Calu3 (cell line): Measurements from ENCODE around the gene OLFML2B. TPM values are rescaled to one million over a fixed set of nuclear protein-coding genes. Genes with fewer than 3 reads are reported as not detected.

Experiments used
- BruUV-seq: library from RNA; stranded (reverse); fragments of 400-500 nt; replicated peaks from 2 replicates; lab custom pipeline; 2021; lab: Mats Ljungman, UMichigan
- CTCF ChIA-PET: fragments of 300-600 bp; sonication (Branson Sonifier 250); formaldehyde crosslinking; loops from one replicate; lab custom pipeline; 2022; ENCODE audit warnings: antibody characterized with exemption; lab: Charles Lee
- DNase-seq: peaks from one replicate; pipeline ENCODE4 v3.0.0; 2022
- H3K27ac Mint-ChIP-seq: one replicate; pipeline ENCODE4 v1.8.0; 2022; ENCODE audit warnings: mixed read lengths; ENCODE audit not compliant: unreplicated experiment
- H3K27me3 Mint-ChIP-seq: one replicate; pipeline ENCODE4 v1.8.0; 2022; ENCODE audit warnings: mixed read lengths; ENCODE audit not compliant: unreplicated experiment
- H3K36me3 Mint-ChIP-seq: one replicate; pipeline ENCODE4 v1.8.0; 2022; ENCODE audit warnings: mild to moderate bottlenecking, moderate library complexity, mixed read lengths; ENCODE audit not compliant: insufficient read depth, unreplicated experiment
- H3K4me1 Mint-ChIP-seq: one replicate; pipeline ENCODE4 v1.8.0; 2022; ENCODE audit warnings: mild to moderate bottlenecking, low read depth, mixed read lengths; ENCODE audit not compliant: unreplicated experiment
- H3K4me3 Mint-ChIP-seq: one replicate; pipeline ENCODE4 v1.8.0; 2022; ENCODE audit warnings: mild to moderate bottlenecking, low read depth, moderate library complexity, mixed read lengths; ENCODE audit not compliant: unreplicated experiment
- H3K9me3 Mint-ChIP-seq: one replicate; pipeline ENCODE4 v1.8.0; 2022; ENCODE audit warnings: low read depth, mixed read lengths; ENCODE audit not compliant: unreplicated experiment
- CTCF ChIP-seq: fragments of 200-600 bp; IDR thresholded peaks from one replicate; pipeline ENCODE4 v1.8.0; 2022; ENCODE audit warnings: antibody characterized with exemption; ENCODE audit not compliant: unreplicated experiment
- intact Hi-C: fragments of 100-400 bp; cut with micrococcal nuclease; formaldehyde crosslinking; loops from one replicate; pipeline ENCODE4 v1.10.0; 2022; ENCODE audit not compliant: unreplicated experiment
- total RNA-seq: library from RNA; stranded (reverse); gene quantifications from 2 replicates; pipeline ENCODE4 v1.2.3, GENCODE V29; 2022

Gene OLFML2B
- total RNA-seq, 1 experiment from 2014 or later, result not detected

- no TSS peak for BruUV-seq
- H3K27ac Mint-ChIP-seq, result no peak overlapping the region
- H3K4me1 Mint-ChIP-seq, result no peaks in the 10 kb centered on the region
Measured at GRCh38 chr1:161972828-161973227, 50.8 kb downstream of the OLFML2B start.

GRCh38 chr1:161970633-161971032, 53.0 kb downstream of the OLFML2B start:
- no peak for TF ChIP-seq CTCF
- no peak for DNase-seq
- Mint-ChIP-seq H3K27me3 (peaks cover 44% of the 10 kb centered on the region), H3K4me1 (no peaks in the 10 kb centered on the region), H3K4me3 (no peak overlapping the region), H3K9me3 (no peaks in the 10 kb centered on the region), H3K27ac (no peak overlapping the region), H3K36me3 (peaks cover 5% of the 10 kb centered on the region)
- BruUV-seq, result no TSS peak
- intact Hi-C loops, result no loop called here
- CTCF ChIA-PET, result no interaction called here

More at GRCh38 chr1:161972828-161973227, 50.8 kb downstream of the OLFML2B start:
- no peak for DNase-seq
- Mint-ChIP-seq H3K4me3 (no peak overlapping the region), H3K36me3 (peaks cover 5% of the 10 kb centered on the region), H3K9me3 (no peaks in the 10 kb centered on the region), H3K27me3 (peaks cover 54% of the 10 kb centered on the region)
- TF ChIP-seq CTCF, result no peak
- intact Hi-C loops, result no loop called here
- CTCF ChIA-PET, result no interaction called here

GRCh38 chr1:161970036-161970435, 53.6 kb downstream of the OLFML2B start:
- no peak for DNase-seq
- CTCF ChIA-PET, result no interaction called here
- intact Hi-C loops, result no loop called here
- Mint-ChIP-seq H3K9me3 (no peaks in the 10 kb centered on the region), H3K4me3 (no peak overlapping the region), H3K4me1 (no peaks in the 10 kb centered on the region), H3K36me3 (peaks cover 5% of the 10 kb centered on the region), H3K27ac (no peak overlapping the region), H3K27me3 (peaks cover 38% of the 10 kb centered on the region)
- no peak for TF ChIP-seq CTCF
- no TSS peak for BruUV-seq

- H3K27me3 Mint-ChIP-seq, result no peaks in the 10 kb centered on the region
- TF ChIP-seq CTCF, result no peak
- no peak overlapping the region for H3K4me3 Mint-ChIP-seq
- DNase-seq, result no peak
- H3K4me1 Mint-ChIP-seq, result peaks cover 17% of the 10 kb centered on the region
- peaks cover 5% of the 10 kb centered on the region for H3K36me3 Mint-ChIP-seq
- intact Hi-C loops, result no loop called here
- no peak overlapping the region for H3K27ac Mint-ChIP-seq
- no TSS peak for BruUV-seq
- no peaks in the 10 kb centered on the region for H3K9me3 Mint-ChIP-seq
- CTCF ChIA-PET, result no interaction called here
Measured at GRCh38 chr1:161966067-161966466, 57.6 kb downstream of the OLFML2B start.
